ENCODE measurements around the gene AFAP1. TPM values are rescaled to one million over a fixed set of nuclear protein-coding genes. Genes with fewer than 3 reads are reported as not detected.

AFAP1 gene
- total RNA-seq, 1 donor from 2014 or later = 55.6 TPM

- Histone ChIP-seq H3K36me3 (ENCODE audit: control insufficient read depth, insufficient read depth, low read length) (no peaks in the 10 kb centered on the region), H3K27me3 (ENCODE audit: control insufficient read depth, insufficient read depth, low read length) (no peaks in the 10 kb centered on the region), H3K4me3 (ENCODE audit: low read depth, low read length) (no peak overlapping the region)
- no peak for DNase-seq (ENCODE audit: low read depth)
- TF ChIP-seq CTCF (IDR thresholded peaks at IDR 0.05; ENCODE audit: insufficient read depth, low read length, poor library complexity, severe bottlenecking) = no peak
Observed at GRCh38 chr4:7768736-7769135, 170.9 kb downstream of the AFAP1 start.

DNA sequence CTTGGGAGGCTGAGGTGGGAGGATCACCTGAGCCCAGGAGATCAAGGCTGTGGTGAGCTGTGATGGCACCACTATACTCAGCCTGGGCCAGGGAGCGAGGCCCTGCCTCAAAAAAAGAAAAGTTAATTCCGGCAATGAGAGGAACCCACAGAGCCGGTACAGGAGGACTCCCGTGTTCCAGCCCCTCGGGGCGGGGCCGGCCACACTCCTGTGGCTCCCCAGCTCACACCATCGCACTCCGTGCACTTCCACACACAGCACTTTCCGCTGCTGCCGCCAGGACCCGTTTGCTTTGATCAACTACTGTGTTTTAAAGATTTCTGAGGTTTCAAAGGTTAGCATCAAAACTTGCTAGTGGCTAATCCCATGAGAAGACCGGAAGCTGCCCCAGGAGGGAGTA is 171.7 kb downstream of the AFAP1 start:
- Histone ChIP-seq H3K36me3 (ENCODE audit: control insufficient read depth, insufficient read depth, low read length) (no peaks in the 10 kb centered on the region), H3K27me3 (ENCODE audit: control insufficient read depth, insufficient read depth, low read length) (no peaks in the 10 kb centered on the region), H3K4me3 (ENCODE audit: low read depth, low read length) (no peak overlapping the region)
- TF ChIP-seq CTCF (IDR thresholded peaks at IDR 0.05; ENCODE audit: insufficient read depth, low read length, poor library complexity, severe bottlenecking) = no peak
- no peak for DNase-seq (ENCODE audit: low read depth)

GRCh38 chr4:7767526-7767925 is 172.1 kb downstream of the AFAP1 start:
- H3K36me3 ChIP-seq (ENCODE audit: control insufficient read depth, insufficient read depth, low read length) = no peaks in the 10 kb centered on the region
- TF ChIP-seq CTCF (IDR thresholded peaks at IDR 0.05; ENCODE audit: insufficient read depth, low read length, poor library complexity, severe bottlenecking) = no peak
- H3K27me3 ChIP-seq (ENCODE audit: control insufficient read depth, insufficient read depth, low read length) = no peaks in the 10 kb centered on the region
- no peak overlapping the region for H3K4me3 ChIP-seq (ENCODE audit: low read depth, low read length)
- no peak for DNase-seq (ENCODE audit: low read depth)

DNA sequence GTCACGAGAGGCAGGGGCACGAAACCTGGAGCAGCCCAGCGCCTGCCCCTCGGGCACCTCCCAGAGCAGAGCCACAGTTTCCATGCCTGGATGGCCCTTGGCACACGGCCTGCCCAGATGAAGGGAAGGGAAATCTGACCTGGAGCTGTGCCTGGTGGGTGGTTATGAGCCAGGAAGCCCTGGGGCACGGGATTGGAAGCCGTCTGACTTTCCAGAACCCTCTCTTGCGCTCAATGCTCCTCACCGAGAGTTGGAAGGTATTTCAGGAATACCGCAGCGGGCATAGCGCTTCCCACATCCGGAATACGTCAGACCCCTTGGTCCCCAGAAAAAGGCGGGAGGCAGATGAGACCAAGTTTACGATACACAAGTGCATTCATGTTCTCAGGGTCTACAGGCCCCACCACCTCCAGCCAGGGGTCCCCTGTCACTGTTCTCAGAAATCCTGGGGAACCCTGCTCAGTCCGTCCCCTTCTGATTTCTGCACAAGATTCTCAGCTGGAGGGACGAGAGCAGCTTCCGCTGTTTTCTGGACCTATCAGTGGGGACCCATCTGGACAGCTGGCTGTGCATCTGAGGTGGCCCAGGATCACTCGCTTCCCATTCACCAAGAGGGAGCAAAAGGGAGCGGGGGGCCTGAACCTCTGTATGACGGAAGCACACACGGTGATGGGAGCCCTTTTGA is 172.9 kb downstream of the AFAP1 start:
- H3K36me3 ChIP-seq (ENCODE audit: control insufficient read depth, insufficient read depth, low read length) = no peaks in the 10 kb centered on the region
- no peak for TF ChIP-seq CTCF (IDR thresholded peaks at IDR 0.05; ENCODE audit: insufficient read depth, low read length, poor library complexity, severe bottlenecking)
- DNase-seq (ENCODE audit: low read depth) = no peak

GRCh38 chr4:7766086-7766485 is 173.6 kb downstream of the AFAP1 start:
- DNase-seq (ENCODE audit: low read depth) = no peak
- H3K27me3 ChIP-seq (ENCODE audit: control insufficient read depth, insufficient read depth, low read length) = no peaks in the 10 kb centered on the region
- H3K36me3 ChIP-seq (ENCODE audit: control insufficient read depth, insufficient read depth, low read length) = no peaks in the 10 kb centered on the region
- no peak for TF ChIP-seq CTCF (IDR thresholded peaks at IDR 0.05; ENCODE audit: insufficient read depth, low read length, poor library complexity, severe bottlenecking)
- H3K4me3 ChIP-seq (ENCODE audit: low read depth, low read length) = no peak overlapping the region

More for the DNA sequence above, 172.9 kb downstream of the AFAP1 start:
- Histone ChIP-seq H3K4me3 (ENCODE audit: low read depth, low read length) (no peak overlapping the region), H3K27me3 (ENCODE audit: control insufficient read depth, insufficient read depth, low read length) (no peaks in the 10 kb centered on the region)

GRCh38 chr4:7765666-7766065 is 174.0 kb downstream of the AFAP1 start:
- Histone ChIP-seq H3K4me3 (ENCODE audit: low read depth, low read length) (no peak overlapping the region), H3K27me3 (ENCODE audit: control insufficient read depth, insufficient read depth, low read length) (no peaks in the 10 kb centered on the region), H3K36me3 (ENCODE audit: control insufficient read depth, insufficient read depth, low read length) (no peaks in the 10 kb centered on the region)
- DNase-seq (ENCODE audit: low read depth) = no peak
- TF ChIP-seq CTCF (IDR thresholded peaks at IDR 0.05; ENCODE audit: insufficient read depth, low read length, poor library complexity, severe bottlenecking) = no peak

All from kidney epithelial cell (primary cell).